Muscle layer of colon (tissue), 2 donors: Measurements from ENCODE around the gene CECR2.
"Not testable (repeated sequence)": the region's sequence is repeated elsewhere in the genome, so short reads cannot be mapped to it uniquely, and the experiment has no call there.

Source experiments
- H3K27ac ChIP-seq: one replicate; pipeline ENCODE4 v1.7.0; 2013; ENCODE audit warnings: low read depth, mild to moderate bottlenecking, low read length, moderate library complexity
- H3K27me3 ChIP-seq, 2 donors: one replicate each; pipeline ENCODE4 v1.7.0; 2013; ENCODE audit warnings: low read length in 2 of 2, mild to moderate bottlenecking in 2 of 2; ENCODE audit not compliant: insufficient read depth in 2 of 2, control insufficient read depth in 1 of 2
- H3K36me3 ChIP-seq: one replicate; pipeline ENCODE4 v1.7.0; 2013; ENCODE audit warnings: mild to moderate bottlenecking, low read length; ENCODE audit not compliant: insufficient read depth
- H3K4me1 ChIP-seq: one replicate; pipeline ENCODE4 v1.7.0; 2013; ENCODE audit warnings: mild to moderate bottlenecking, low read length; ENCODE audit not compliant: insufficient read depth
- H3K4me3 ChIP-seq, 2 donors: one replicate each; pipeline ENCODE4 v1.7.0; 2013; ENCODE audit warnings: low read length in 2 of 2, low read depth in 1 of 2, mild to moderate bottlenecking in 1 of 2, moderate library complexity in 1 of 2
- H3K9ac ChIP-seq: one replicate; pipeline ENCODE4 v1.7.0; 2013; ENCODE audit warnings: low read length
- H3K9me3 ChIP-seq: one replicate; pipeline ENCODE4 v1.7.0; 2013; ENCODE audit warnings: mild to moderate bottlenecking, low read length
- donor health status: abdominal sarcoma.
- donor health status: Adenocarcinoma of cecum.

CECR2 gene

DNA sequence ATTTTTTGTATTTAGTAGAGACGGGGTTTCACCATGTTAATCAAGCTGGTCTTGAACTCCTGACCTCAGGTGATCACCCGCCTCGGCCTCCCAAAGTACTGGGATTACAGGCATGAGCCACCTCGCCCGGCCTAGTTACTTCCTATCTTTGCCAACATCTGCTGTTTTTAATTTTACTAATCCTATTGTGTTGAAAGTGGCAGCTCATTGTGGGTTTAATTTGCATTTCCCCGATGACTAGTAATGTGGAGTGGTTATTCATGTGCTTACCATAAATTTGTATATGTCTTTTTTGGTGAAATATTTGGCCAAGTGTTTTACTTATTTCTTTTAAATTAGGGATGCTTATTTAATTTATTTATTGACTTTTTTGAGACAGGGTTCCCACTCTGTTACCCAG lies 119.8 kb downstream of the CECR2 start:
- H3K4me1 ChIP-seq, result no peaks in the 10 kb centered on the region
- no peak overlapping the region for H3K9ac ChIP-seq
- no peaks in the 10 kb centered on the region for H3K9me3 ChIP-seq
- no peak overlapping the region for H3K27ac ChIP-seq
- H3K4me3 ChIP-seq, result no peak overlapping the region
- no peaks in the 10 kb centered on the region for H3K36me3 ChIP-seq
- no peaks in the 10 kb centered on the region for H3K27me3 ChIP-seq

DNA sequence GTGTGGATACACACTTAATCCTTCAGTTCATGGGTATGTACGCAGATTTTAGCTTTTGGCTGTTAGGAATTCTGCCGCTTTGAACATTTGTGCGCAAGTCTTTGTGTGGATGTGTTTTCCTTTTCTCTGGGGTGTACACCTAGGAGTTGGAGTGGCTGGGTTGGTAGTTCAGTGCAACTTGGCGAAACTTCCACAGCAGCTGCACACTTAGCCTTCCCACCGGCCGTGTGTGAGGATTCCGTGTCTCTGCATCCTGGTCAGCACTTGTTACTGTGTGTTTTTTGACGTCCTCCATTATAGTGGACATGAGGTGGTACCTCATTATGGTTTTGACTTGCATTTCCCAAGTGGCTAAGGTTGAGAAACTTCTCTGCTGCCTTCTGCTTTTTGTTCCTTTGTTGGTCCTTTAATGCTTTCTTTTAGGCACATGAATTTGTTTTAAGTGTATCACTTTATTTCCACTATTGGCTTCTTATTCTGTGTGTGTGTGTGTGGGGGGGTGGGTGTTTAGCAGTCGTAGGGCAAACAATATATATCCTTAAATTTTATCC lies 121.9 kb downstream of the CECR2 start:
- H3K27ac ChIP-seq, result no peak overlapping the region
- H3K27me3 ChIP-seq, result no peaks in the 10 kb centered on the region
- no peak overlapping the region for H3K9ac ChIP-seq

DNA sequence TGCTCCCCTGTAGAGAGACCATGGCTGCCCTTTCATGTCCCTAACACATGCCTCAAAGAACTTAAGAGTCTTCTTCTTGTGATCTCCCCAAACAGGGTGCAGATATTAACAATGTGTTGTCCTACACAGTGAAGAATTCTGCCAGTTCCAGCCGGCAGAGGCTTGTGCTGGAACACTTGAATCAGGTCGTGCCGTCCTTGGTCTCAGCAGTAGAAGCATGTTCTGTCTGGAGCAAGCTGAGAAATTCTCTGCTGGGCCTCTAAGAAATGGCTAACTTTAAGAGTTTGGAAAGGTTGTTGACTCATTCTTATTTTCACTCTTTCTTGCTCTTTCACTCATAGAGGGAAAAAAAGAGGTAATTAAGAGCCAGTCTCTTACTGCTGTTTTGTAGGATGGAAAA lies 123.0 kb downstream of the CECR2 start:
- Histone ChIP-seq H3K9me3 (no peaks in the 10 kb centered on the region), H3K4me3 (no peak overlapping the region), H3K27ac (no peak overlapping the region), H3K36me3 (no peaks in the 10 kb centered on the region), H3K27me3 (no peaks in the 10 kb centered on the region), H3K4me1 (no peaks in the 10 kb centered on the region), H3K9ac (no peak overlapping the region)

More for the DNA sequence above, 121.9 kb downstream of the CECR2 start:
- no peaks in the 10 kb centered on the region for H3K36me3 ChIP-seq
- no peaks in the 10 kb centered on the region for H3K4me1 ChIP-seq
- H3K9me3 ChIP-seq, result no peaks in the 10 kb centered on the region
- H3K4me3 ChIP-seq, result no peak overlapping the region

DNA sequence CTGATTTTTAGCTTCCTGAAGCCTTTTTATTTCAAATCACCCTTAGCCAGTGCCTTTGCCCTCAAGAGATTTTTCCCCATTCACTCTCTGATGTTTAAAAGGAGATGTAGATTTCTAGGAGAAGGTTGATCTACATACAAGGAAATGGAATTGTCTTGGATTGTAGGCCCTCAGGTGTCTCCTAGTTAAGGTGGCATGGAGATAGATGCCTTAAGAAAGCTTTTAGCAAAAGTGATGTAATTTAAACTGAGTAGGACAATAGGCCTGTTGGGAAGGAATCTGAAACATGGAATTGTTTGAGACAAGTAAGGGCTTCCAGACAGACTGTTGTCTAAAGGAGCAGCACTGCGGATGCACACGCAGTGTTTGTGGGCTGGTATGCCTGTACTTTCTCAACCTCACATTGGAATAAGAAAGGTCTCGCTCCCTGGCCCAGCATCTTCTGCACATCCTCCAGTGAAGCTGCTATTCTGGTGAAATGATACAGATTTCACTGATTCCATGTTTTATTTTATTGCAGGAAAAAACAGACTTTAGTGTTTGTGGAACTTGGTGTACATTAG lies 124.2 kb downstream of the CECR2 start:
- Histone ChIP-seq H3K27ac (no peak overlapping the region), H3K4me1 (no peaks in the 10 kb centered on the region), H3K36me3 (no peaks in the 10 kb centered on the region), H3K4me3 (no peak overlapping the region), H3K9ac (no peak overlapping the region), H3K9me3 (no peaks in the 10 kb centered on the region), H3K27me3 (no peaks in the 10 kb centered on the region)

DNA sequence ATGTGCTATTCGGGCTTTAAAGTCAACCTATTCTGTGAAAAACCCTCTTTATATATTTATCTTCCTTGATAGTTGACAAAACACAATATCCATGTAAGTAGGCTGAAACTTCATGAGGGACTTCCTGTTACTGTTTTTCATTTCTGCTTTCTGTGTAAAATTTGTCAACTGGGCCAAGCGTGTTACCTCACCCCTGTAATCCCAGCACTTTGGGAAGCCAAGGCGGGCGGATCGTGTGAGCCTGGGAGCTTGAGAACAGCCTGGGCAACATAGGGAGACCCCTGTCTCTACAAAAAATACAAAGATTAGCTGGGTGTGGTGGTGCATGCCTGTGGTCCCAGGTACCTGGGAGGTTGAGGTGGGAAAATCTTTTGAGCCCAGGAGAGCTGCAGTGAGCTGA lies 127.6 kb downstream of the CECR2 start:
- Histone ChIP-seq H3K4me1 (no peaks in the 10 kb centered on the region), H3K4me3 (no peak overlapping the region), H3K27ac (no peak overlapping the region), H3K27me3 (no peaks in the 10 kb centered on the region), H3K9ac (no peak overlapping the region), H3K9me3 (no peaks in the 10 kb centered on the region), H3K36me3 (no peaks in the 10 kb centered on the region)

DNA sequence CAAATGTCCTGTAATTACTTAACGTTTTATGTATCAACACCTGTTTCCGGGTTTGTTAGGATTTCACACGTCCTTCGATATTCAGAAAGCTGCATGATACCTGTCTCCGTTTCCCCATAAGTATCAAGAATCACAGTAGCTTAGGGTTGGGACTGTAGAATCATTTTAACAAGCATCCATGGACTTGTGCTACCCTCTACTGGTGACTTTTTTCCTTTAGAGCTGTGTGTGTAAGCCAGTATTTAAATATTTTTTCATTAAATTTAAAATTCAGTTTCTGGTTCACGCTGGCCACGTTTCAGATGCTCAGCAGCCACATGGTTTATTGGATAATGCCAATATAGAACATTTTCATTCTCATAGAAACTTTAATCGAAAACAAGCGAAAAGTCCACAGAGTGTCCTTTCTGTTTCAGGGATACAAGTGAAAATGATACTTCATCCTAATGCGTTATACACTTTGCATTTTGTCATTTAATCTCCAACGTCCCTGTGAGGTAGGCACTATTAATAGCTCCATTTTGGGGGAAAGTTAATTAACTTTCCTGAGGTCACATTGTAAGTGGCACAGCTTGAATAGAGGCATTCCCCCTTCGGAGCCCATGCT lies 132.5 kb downstream of the CECR2 start:
- no peak overlapping the region for H3K9ac ChIP-seq
- no peak overlapping the region for H3K4me3 ChIP-seq
- H3K36me3 ChIP-seq, result no peaks in the 10 kb centered on the region
- H3K27ac ChIP-seq, result no peak overlapping the region
- no peaks in the 10 kb centered on the region for H3K9me3 ChIP-seq
- H3K27me3 ChIP-seq, result no peaks in the 10 kb centered on the region
- no peaks in the 10 kb centered on the region for H3K4me1 ChIP-seq

DNA sequence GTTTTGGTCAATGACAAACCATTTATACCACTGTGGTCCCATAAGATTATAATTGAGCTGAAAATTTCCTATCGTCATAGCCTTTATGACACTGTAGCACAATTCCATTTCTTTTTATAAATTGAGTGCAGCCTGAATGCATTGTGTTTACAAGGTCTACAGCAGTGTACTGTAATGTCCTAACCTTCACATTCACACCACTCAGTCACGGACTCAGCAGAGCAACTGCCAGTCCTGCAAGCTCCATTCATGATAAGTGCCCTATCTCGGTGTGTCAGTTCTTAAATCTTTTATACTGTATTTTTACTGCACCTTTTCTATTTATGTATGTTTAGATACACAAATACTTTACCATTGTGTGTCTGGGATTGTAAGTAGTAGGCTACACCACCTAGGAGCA lies 138.8 kb downstream of the CECR2 start:
- H3K9ac ChIP-seq, result no peak overlapping the region
- H3K9me3 ChIP-seq, result no peaks in the 10 kb centered on the region
- no peak overlapping the region for H3K4me3 ChIP-seq
- no peak overlapping the region for H3K27ac ChIP-seq
- no peaks in the 10 kb centered on the region for H3K4me1 ChIP-seq
- no peaks in the 10 kb centered on the region for H3K27me3 ChIP-seq
- no peaks in the 10 kb centered on the region for H3K36me3 ChIP-seq

DNA sequence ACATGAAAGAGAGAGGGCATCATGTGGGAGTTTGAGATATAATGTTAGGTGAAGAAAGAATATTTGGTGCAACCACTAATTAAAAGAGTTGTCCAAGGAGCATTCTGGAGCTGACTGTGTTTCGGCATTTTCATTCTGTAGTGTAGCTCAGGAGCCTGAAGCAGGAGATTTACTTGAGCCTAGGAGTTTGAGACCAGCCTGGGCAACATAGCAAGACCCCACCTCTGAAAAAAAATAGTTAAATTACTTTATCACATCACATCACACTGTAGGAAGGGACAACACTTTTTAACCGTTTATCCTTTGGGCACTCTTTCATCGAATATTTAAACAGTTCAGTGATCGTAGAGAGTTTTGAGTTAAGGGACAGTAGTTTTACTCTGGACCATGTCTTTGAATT lies 143.7 kb downstream of the CECR2 start:
- no peak overlapping the region for H3K27ac ChIP-seq
- no peak overlapping the region for H3K4me3 ChIP-seq
- H3K4me1 ChIP-seq, result no peaks in the 10 kb centered on the region
- H3K27me3 ChIP-seq, result no peaks in the 10 kb centered on the region
- H3K9ac ChIP-seq, result no peak overlapping the region
- H3K9me3 ChIP-seq, result no peaks in the 10 kb centered on the region
- H3K36me3 ChIP-seq, result no peaks in the 10 kb centered on the region

DNA sequence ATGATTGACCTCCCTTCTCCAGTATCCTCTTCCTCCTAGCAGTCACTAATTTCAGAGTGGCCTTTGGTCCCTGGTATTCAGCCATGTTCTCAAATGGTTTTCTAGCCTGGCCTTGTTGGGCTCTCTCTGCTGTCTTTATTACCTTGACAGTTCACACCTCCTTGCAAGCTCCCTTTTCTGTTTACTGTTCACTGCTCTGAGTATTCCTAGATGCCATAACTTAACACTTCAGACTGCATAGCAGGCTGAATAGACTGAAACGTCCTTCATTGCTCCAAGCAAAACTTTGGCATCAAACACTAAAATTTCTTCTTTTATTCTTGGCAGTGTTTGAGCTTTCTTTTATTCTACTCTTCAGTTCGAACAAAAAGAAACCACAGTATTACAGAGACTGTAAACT lies 144.4 kb downstream of the CECR2 start:
- H3K4me3 ChIP-seq, result no peak overlapping the region
- no peaks in the 10 kb centered on the region for H3K4me1 ChIP-seq
- H3K9me3 ChIP-seq, result no peaks in the 10 kb centered on the region
- H3K27ac ChIP-seq, result no peak overlapping the region
- no peak overlapping the region for H3K9ac ChIP-seq
- no peaks in the 10 kb centered on the region for H3K27me3 ChIP-seq
- H3K36me3 ChIP-seq, result no peaks in the 10 kb centered on the region

DNA sequence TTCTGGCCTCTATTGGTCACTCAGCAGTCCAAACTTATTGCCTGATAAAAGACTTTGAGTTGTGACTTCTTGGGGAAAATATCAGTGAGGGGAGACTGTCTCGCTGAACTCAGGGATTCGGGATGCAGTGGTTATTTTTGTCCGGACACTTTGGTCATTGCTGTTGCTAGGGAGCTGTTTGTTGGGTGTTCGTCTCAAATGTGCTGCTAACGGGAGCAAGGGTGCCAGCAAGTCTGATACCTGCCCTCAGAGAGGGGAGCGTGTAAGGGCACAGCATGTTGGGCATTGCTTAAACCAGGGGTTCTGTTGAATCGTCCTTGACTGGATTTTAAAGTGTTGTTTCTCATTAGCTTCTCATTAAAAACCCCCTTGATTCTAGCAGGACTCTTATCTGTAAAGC lies 144.8 kb downstream of the CECR2 start:
- Histone ChIP-seq H3K9ac (no peak overlapping the region), H3K36me3 (no peaks in the 10 kb centered on the region), H3K27me3 (no peaks in the 10 kb centered on the region), H3K27ac (no peak overlapping the region), H3K4me3 (no peak overlapping the region), H3K9me3 (no peaks in the 10 kb centered on the region), H3K4me1 (no peaks in the 10 kb centered on the region)

DNA sequence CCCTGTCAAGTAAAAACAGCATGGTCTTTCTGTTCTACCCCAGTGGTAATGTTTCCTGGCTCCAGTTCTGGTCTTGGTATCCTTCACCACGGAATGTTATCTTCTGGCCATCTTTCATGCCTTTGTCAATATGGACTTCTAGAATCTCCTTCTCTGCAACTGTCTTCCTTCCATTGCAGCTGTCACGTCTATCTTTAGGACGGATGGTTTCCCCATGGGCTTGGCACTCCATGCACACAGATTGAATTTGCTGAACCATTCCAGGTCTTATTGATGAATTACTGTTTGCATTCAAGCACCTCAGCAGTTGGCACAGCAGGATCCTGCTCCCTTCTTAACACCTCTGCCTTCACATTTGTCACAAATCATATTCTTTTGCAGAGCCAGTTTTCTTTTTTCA lies 149.1 kb downstream of the CECR2 start:
- H3K9ac ChIP-seq, result no peak overlapping the region
- H3K27me3 ChIP-seq, result no peaks in the 10 kb centered on the region
- no peaks in the 10 kb centered on the region for H3K36me3 ChIP-seq
- H3K27ac ChIP-seq, result no peak overlapping the region
- H3K9me3 ChIP-seq, result no peaks in the 10 kb centered on the region
- no peaks in the 10 kb centered on the region for H3K4me1 ChIP-seq
- H3K4me3 ChIP-seq, result no peak overlapping the region

DNA sequence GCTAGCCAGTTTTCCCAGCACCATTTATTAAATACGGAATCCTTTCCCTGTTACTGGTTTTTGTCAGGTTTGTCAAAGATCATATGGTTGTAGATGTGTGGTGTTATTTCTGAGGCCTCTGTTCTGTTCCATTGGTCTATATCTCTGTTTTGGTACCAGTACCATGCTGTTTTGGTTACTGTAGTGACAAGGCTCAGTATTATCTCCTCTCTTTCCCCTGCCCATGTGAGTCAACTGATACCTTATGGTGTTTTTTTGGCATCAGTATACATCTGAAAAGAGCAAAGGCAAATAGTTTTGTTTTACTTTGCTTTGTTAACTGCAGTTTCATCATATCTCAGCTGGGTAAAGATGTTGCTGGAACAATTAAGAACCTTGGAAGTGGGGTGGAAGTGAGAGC lies 152.7 kb downstream of the CECR2 start:
- not testable (repeated sequence) for H3K4me1 ChIP-seq, H3K9ac ChIP-seq, H3K27ac ChIP-seq, H3K36me3 ChIP-seq, H3K4me3 ChIP-seq, H3K9me3 ChIP-seq, H3K27me3 ChIP-seq
